Tibial nerve (tissue), 3 donors: Measurements from ENCODE around the gene RAI14.

Experiments
- CTCF ChIP-seq, 5 experiments: fragments of 200-600 bp in 3 of 5; fragments of 450-650 bp in 2 of 5; sonication (generic) in 3 of 5; IDR thresholded peaks; one replicate each; pipeline ENCODE4 v1.5.1; 2016 to 2019; ENCODE audit warnings: antibody characterized with exemption in 5 of 5, mild to moderate bottlenecking in 3 of 5, moderate library complexity in 2 of 5
- POLR2A ChIP-seq, 2 donors: fragments of 450-650 bp; IDR thresholded peaks; one replicate each; pipeline ENCODE4 v1.6.1; 2017; ENCODE audit warnings: antibody characterized with exemption in 2 of 2, mild to moderate bottlenecking in 2 of 2, moderate library complexity in 2 of 2

DNA sequence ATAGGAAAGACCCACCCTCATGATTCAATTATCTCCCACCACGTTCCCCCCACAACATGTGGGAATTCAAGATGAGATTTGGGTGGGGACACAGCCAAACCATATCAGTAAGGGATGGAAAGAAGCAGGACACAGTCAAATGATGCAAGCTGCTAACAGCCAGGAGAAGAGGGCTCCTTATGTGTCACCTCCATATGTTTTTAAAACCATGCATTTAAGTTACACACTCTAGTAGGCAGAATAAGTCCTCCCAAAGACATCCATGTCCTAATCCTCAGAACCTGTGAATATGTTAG is 178.6 kb downstream of the RAI14 start:
- no peak for TF ChIP-seq CTCF (IDR thresholded peaks at IDR 0.05)
- no peak for TF ChIP-seq POLR2A (IDR thresholded peaks at IDR 0.05)
